ENCODE data around the gene PHC3. TPM values are rescaled to one million over a fixed set of nuclear protein-coding genes. Genes with fewer than 3 reads are reported as not detected.

PHC3 gene
- total RNA-seq, 2 experiments from 2014 or later: 143 to 150 TPM

GRCh38 chr3:170149016-170149415 is 32.5 kb downstream of the PHC3 start:
- ChIA-PET CTCF (interaction anchor here (2.0 kb wide), 1 partner anchor 14 kb away, joined by 4 read pairs; no protein-coding TSS in a partner anchor), POLR2A (interaction anchor here (1.0 to 1.1 kb wide), 2 partner anchors 32 to 376 kb away, joined by 3 read pairs; partner anchors contain the start of gene PHC3)
- Mint-ChIP-seq H3K36me3 (ENCODE audit: low read depth) (peaks cover 69% of the 10 kb centered on the region), H3K27ac (no peak overlapping the region), H3K4me1 (ENCODE audit: low read depth) (peaks cover 48% of the 10 kb centered on the region), H3K4me3 (peak overlapping the region; percentile 2), H3K9me3 (no peaks in the 10 kb centered on the region), H3K27me3 (no peaks in the 10 kb centered on the region)
- no peak for TF ChIP-seq CTCF (IDR thresholded peaks at IDR 0.05)
- peaks cover 15% of the 10 kb centered on the region for H3K4me1 ChIP-seq (ENCODE audit: insufficient read depth, low read length)
- no peak for ATAC-seq (ENCODE audit: poor library complexity)
- no peaks in the 10 kb centered on the region for H3K9me3 ChIP-seq (ENCODE audit: control insufficient read depth in 1 of 2, insufficient read depth in 1 of 2, low read length in 2 of 2)
- no peak overlapping the region for H3K4me3 ChIP-seq (ENCODE audit: low read length)
- intact Hi-C loops (cut with DNase I, micrococcal nuclease): no loop called here
- H3K27ac ChIP-seq (ENCODE audit: low read depth in 1 of 2, low read length in 2 of 2): no peak overlapping the region
- no peak for DNase-seq
- no peaks in the 10 kb centered on the region for H3K27me3 ChIP-seq (ENCODE audit: control insufficient read depth in 1 of 2, insufficient read depth in 2 of 2, low read length in 2 of 2)
- H3K36me3 ChIP-seq (ENCODE audit: insufficient read depth, low read length): peaks cover 27% of the 10 kb centered on the region

DNA sequence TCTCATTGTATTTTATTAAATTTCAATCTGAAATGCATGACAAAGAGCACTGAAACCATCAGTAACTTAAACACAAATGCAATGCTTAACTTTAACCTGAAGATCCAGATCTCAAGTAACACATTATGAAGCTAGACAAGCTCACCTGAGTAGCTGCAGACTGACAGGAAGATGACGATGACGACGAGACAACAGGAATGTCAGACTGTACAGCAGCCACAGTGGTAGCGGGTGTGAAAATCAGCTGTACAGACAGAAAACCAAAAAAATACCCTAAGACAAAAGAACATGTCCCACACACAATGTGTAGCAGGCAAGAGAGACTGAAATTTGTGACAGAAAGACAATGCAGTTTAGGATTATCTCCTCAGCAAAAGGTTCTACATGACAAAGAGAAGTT is 36.3 kb downstream of the PHC3 start:
- intact Hi-C loops (cut with DNase I, micrococcal nuclease): no loop called here
- ATAC-seq (ENCODE audit: poor library complexity) (peak; percentile 65), DNase-seq (peak in 1 of 14 experiments; percentile 12)
- Histone ChIP-seq H3K36me3 (ENCODE audit: insufficient read depth, low read length) (peaks cover 40% of the 10 kb centered on the region), H3K4me1 (ENCODE audit: insufficient read depth, low read length) (no peaks in the 10 kb centered on the region), H3K27me3 (ENCODE audit: control insufficient read depth in 1 of 2, insufficient read depth in 2 of 2, low read length in 2 of 2) (no peaks in the 10 kb centered on the region), H3K4me3 (ENCODE audit: low read length) (no peak overlapping the region), H3K9me3 (ENCODE audit: control insufficient read depth in 1 of 2, insufficient read depth in 1 of 2, low read length in 2 of 2) (no peaks in the 10 kb centered on the region), H3K27ac (ENCODE audit: low read depth in 1 of 2, low read length in 2 of 2) (no peak overlapping the region)
- Mint-ChIP-seq H3K27ac (peak overlapping the region; percentile 8), H3K9me3 (no peaks in the 10 kb centered on the region), H3K4me3 (peak overlapping the region; percentile 40), H3K4me1 (ENCODE audit: low read depth) (peaks cover 29% of the 10 kb centered on the region), H3K36me3 (ENCODE audit: low read depth) (peaks cover 77% of the 10 kb centered on the region), H3K27me3 (no peaks in the 10 kb centered on the region)
- ChIA-PET CTCF (no interaction called here), POLR2A (interaction anchor here (0.9 to 1.1 kb wide), 2 partner anchors 17 to 18 kb away, joined by 4 to 5 read pairs; no protein-coding TSS in a partner anchor)
- TF ChIP-seq CTCF (IDR thresholded peaks at IDR 0.05): no peak

DNA sequence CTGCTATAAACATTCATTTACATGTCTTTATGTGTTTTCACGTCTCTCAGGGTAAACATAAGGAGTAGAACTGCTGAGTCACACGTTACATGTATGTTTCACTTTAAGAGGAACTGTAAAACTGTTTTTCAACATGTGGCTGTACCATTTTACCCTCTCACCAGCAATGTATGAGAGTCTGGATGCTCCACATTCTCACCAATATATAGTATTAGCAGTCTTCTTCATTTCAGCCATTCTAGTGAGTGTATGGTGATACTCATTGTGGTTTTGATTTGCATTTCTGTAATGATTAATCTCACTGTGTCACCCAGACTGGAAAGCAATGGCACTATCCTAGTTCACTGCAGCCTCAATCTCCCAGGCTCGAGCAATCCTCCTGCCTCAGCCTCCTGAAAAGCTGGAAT is 37.1 kb downstream of the PHC3 start:
- peaks cover 30% of the 10 kb centered on the region for H3K4me1 Mint-ChIP-seq (ENCODE audit: low read depth)
- H3K4me1 ChIP-seq (ENCODE audit: insufficient read depth, low read length): no peaks in the 10 kb centered on the region
- no peak for TF ChIP-seq CTCF (IDR thresholded peaks at IDR 0.05)
- no peaks in the 10 kb centered on the region for H3K27me3 Mint-ChIP-seq
- H3K36me3 ChIP-seq (ENCODE audit: insufficient read depth, low read length): peaks cover 38% of the 10 kb centered on the region
- peaks cover 74% of the 10 kb centered on the region for H3K36me3 Mint-ChIP-seq (ENCODE audit: low read depth)
- H3K4me3 Mint-ChIP-seq: no peak overlapping the region
- H3K9me3 ChIP-seq (ENCODE audit: control insufficient read depth in 1 of 2, insufficient read depth in 1 of 2, low read length in 2 of 2): no peaks in the 10 kb centered on the region
- no peaks in the 10 kb centered on the region for H3K27me3 ChIP-seq (ENCODE audit: control insufficient read depth in 1 of 2, insufficient read depth in 2 of 2, low read length in 2 of 2)
- H3K4me3 ChIP-seq (ENCODE audit: low read length): no peak overlapping the region
- peak overlapping the region; percentile 8 for H3K27ac Mint-ChIP-seq
- CTCF ChIA-PET: no interaction called here
- DNase-seq: no peak
- intact Hi-C loops (cut with DNase I, micrococcal nuclease): no loop called here
- ATAC-seq (ENCODE audit: poor library complexity): no peak
- POLR2A ChIA-PET: no interaction called here
- no peak overlapping the region for H3K27ac ChIP-seq (ENCODE audit: low read depth in 1 of 2, low read length in 2 of 2)
- H3K9me3 Mint-ChIP-seq: no peaks in the 10 kb centered on the region
